ENCODE results near the gene CELF5. TPM values are rescaled to one million over a fixed set of nuclear protein-coding genes. Genes with fewer than 3 reads are reported as not detected.

The CELF5 gene
- total RNA-seq, 6 experiments from 2014 or later = 0.07 to 1.6 (median 0.34) TPM

- no peaks in the 10 kb centered on the region for H3K27me3 ChIP-seq
- DNase-seq (no peak), ATAC-seq (peak in 1 of 4 donors; percentile 52)
- no peak for TF ChIP-seq CTCF (IDR thresholded peaks at IDR 0.05)
- TF ChIP-seq POLR2A (IDR thresholded peaks at IDR 0.05) = no peak
- H3K4me1 ChIP-seq = peaks cover 0 to 48% (median 27%) of the 10 kb centered on the region in 4 donors
- H3K36me3 ChIP-seq = no peaks in the 10 kb centered on the region
- no peaks in the 10 kb centered on the region for H3K9me3 ChIP-seq
- WGBS (ENCODE audit: insufficient coverage, low coverage, low lambda C conversion rate, missing lambda C conversion rate) = 21% methylated on average over 5 of the region's 5 CpGs
- intact Hi-C loops (cut with DNase I) = no loop called here
- peak overlapping the region; percentile 76 to 87 (median 80) for H3K27ac ChIP-seq
- H3K4me3 ChIP-seq = no peak overlapping the region
These were observed 111.9 kb downstream of the CELF5 start for GRCh38 chr19:3336351-3336679.

GRCh38 chr19:3336680-3337523 is 112.4 kb downstream of the CELF5 start:
- peak overlapping the region; percentile 76 to 87 (median 80) for H3K27ac ChIP-seq
- ATAC-seq = peak; percentile 75 to 84 (median 80)
- H3K36me3 ChIP-seq = no peaks in the 10 kb centered on the region
- no peaks in the 10 kb centered on the region for H3K27me3 ChIP-seq
- H3K4me1 ChIP-seq = peaks cover 0 to 48% (median 27%) of the 10 kb centered on the region in 4 donors
- WGBS (ENCODE audit: insufficient coverage, low coverage, low lambda C conversion rate, missing lambda C conversion rate) = 7% methylated on average over 3 of the region's 22 CpGs
- TF ChIP-seq CTCF (IDR thresholded peaks at IDR 0.05) (no peak), POLR2A (IDR thresholded peaks at IDR 0.05) (peak; percentile 48)
- no peaks in the 10 kb centered on the region for H3K9me3 ChIP-seq
- intact Hi-C loops (cut with DNase I) = no loop called here
- H3K4me3 ChIP-seq = no peak overlapping the region
- peak; percentile 90 to 97 (median 95) for DNase-seq

GRCh38 chr19:3338541-3339181 is 114.2 kb downstream of the CELF5 start:
- intact Hi-C loops (cut with DNase I) = no loop called here
- peak overlapping the region in 1 of 3 donors; percentile 14 for H3K4me3 ChIP-seq
- WGBS (ENCODE audit: insufficient coverage, low coverage, low lambda C conversion rate, missing lambda C conversion rate) = 35% methylated on average over 2 of the region's 12 CpGs

GRCh38 chr19:3340340-3340739 is 115.9 kb downstream of the CELF5 start:
- WGBS (ENCODE audit: insufficient coverage, low coverage, low lambda C conversion rate, missing lambda C conversion rate) = no CpG with 5 or more reads among the region's 11 CpGs
- Histone ChIP-seq H3K27ac (peak overlapping the region in 1 of 3 donors; percentile 5), H3K9me3 (no peaks in the 10 kb centered on the region), H3K36me3 (no peaks in the 10 kb centered on the region), H3K4me1 (peaks cover 0 to 56% (median 28%) of the 10 kb centered on the region in 4 donors), H3K27me3 (no peaks in the 10 kb centered on the region), H3K4me3 (no peak overlapping the region)
- intact Hi-C loops (cut with DNase I) = loop anchor here in 1 of 2 donors (10.0 kb wide), 1 partner anchor 94 kb away; no protein-coding TSS in a partner anchor
- TF ChIP-seq CTCF (IDR thresholded peaks at IDR 0.05) = no peak
- TF ChIP-seq POLR2A (IDR thresholded peaks at IDR 0.05) = no peak
- no peak for DNase-seq
- ATAC-seq = no peak

More at GRCh38 chr19:3338541-3339181, 114.2 kb downstream of the CELF5 start:
- no peaks in the 10 kb centered on the region for H3K9me3 ChIP-seq
- no peaks in the 10 kb centered on the region for H3K36me3 ChIP-seq
- no peaks in the 10 kb centered on the region for H3K27me3 ChIP-seq
- DNase-seq (peak; percentile 57 to 82 (median 70)), ATAC-seq (peak; percentile 8 to 53 (median 30))
- peaks cover 0 to 61% (median 33%) of the 10 kb centered on the region in 4 donors for H3K4me1 ChIP-seq
- H3K27ac ChIP-seq = peak overlapping the region; percentile 29 to 87 (median 69)
- TF ChIP-seq CTCF (IDR thresholded peaks at IDR 0.05) (no peak), POLR2A (IDR thresholded peaks at IDR 0.05) (peak; percentile 75)

All from right lobe of liver (tissue), 6 donors.